Prostate gland (tissue), 2 donors: ENCODE results near the gene FCHSD2.

ENCODE experiments used
- POLR2AphosphoS5 ChIP-seq: sonication (generic); formaldehyde crosslinking; IDR thresholded peaks from one replicate; pipeline ENCODE4 v1.6.1; 2017; ENCODE audit warnings: antibody characterized with exemption
- TF ChIP-seq, protein P1 (sequence below), 4 experiments: fragments of 200-600 bp in 2 of 4; fragments of 450-650 bp in 2 of 4; sonication (generic) in 2 of 4; IDR thresholded peaks; 1 replicate in 3 of 4; 2 replicates in 1 of 4; pipeline ENCODE4 v1.5.1; 2016 to 2019; ENCODE audit warnings: antibody characterized with exemption in 4 of 4, mild to moderate bottlenecking in 2 of 4, moderate library complexity in 2 of 4

- TF ChIP-seq, protein P1, sequence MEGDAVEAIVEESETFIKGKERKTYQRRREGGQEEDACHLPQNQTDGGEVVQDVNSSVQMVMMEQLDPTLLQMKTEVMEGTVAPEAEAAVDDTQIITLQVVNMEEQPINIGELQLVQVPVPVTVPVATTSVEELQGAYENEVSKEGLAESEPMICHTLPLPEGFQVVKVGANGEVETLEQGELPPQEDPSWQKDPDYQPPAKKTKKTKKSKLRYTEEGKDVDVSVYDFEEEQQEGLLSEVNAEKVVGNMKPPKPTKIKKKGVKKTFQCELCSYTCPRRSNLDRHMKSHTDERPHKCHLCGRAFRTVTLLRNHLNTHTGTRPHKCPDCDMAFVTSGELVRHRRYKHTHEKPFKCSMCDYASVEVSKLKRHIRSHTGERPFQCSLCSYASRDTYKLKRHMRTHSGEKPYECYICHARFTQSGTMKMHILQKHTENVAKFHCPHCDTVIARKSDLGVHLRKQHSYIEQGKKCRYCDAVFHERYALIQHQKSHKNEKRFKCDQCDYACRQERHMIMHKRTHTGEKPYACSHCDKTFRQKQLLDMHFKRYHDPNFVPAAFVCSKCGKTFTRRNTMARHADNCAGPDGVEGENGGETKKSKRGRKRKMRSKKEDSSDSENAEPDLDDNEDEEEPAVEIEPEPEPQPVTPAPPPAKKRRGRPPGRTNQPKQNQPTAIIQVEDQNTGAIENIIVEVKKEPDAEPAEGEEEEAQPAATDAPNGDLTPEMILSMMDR (IDR thresholded peaks at IDR 0.05), result no peak
- TF ChIP-seq POLR2AphosphoS5, result no peak
These were observed 12.1 kb upstream of the FCHSD2 start for GRCh38 chr11:73154178-73154577.
